Activated effector memory CD4-positive, alpha-beta T cell treated with Interleukin-2 at 50 U/mL for 16 hours (primary cell): ENCODE results near the gene SLC7A1.

Experiments
- DNase-seq: peaks from one replicate; pipeline ENCODE4 v3.0.0-alpha.2; 2020

SLC7A1 gene

GRCh38 chr13:29526741-29527140, 68.7 kb downstream of the SLC7A1 start:
- no peak for DNase-seq

- no peak for DNase-seq
Observed at GRCh38 chr13:29525757-29526156, 69.7 kb downstream of the SLC7A1 start.

- no peak for DNase-seq
Observed at GRCh38 chr13:29524641-29525040, 70.8 kb downstream of the SLC7A1 start.

GRCh38 chr13:29524176-29524575, 71.3 kb downstream of the SLC7A1 start:
- DNase-seq = no peak

- no peak for DNase-seq
Observed at GRCh38 chr13:29523199-29523961, 72.1 kb downstream of the SLC7A1 start.

- no peak for DNase-seq
Observed at GRCh38 chr13:29522044-29522685, 73.3 kb downstream of the SLC7A1 start.

GRCh38 chr13:29521336-29521735, 74.2 kb downstream of the SLC7A1 start:
- no peak for DNase-seq

- DNase-seq = no peak
Observed at GRCh38 chr13:29520671-29521070, 74.8 kb downstream of the SLC7A1 start.

GRCh38 chr13:29519921-29520320, 75.6 kb downstream of the SLC7A1 start:
- DNase-seq = no peak

GRCh38 chr13:29516880-29517279, 78.6 kb downstream of the SLC7A1 start:
- no peak for DNase-seq

- no peak for DNase-seq
Observed at GRCh38 chr13:29516012-29516411, 79.5 kb downstream of the SLC7A1 start.

GRCh38 chr13:29515372-29515771, 80.1 kb downstream of the SLC7A1 start:
- no peak for DNase-seq

GRCh38 chr13:29514720-29515310, 80.7 kb downstream of the SLC7A1 start:
- no peak for DNase-seq

GRCh38 chr13:29513981-29514719, 81.3 kb downstream of the SLC7A1 start:
- DNase-seq = no peak

GRCh38 chr13:29513002-29513980, 82.2 kb downstream of the SLC7A1 start:
- no peak for DNase-seq

GRCh38 chr13:29511980-29512379, 83.5 kb downstream of the SLC7A1 start:
- DNase-seq = no peak

- DNase-seq = no peak
Observed at GRCh38 chr13:29511106-29511796, 84.2 kb downstream of the SLC7A1 start.

- DNase-seq = no peak
Observed at GRCh38 chr13:29510651-29511084, 84.8 kb downstream of the SLC7A1 start.

GRCh38 chr13:29509999-29510589, 85.4 kb downstream of the SLC7A1 start:
- DNase-seq = no peak

GRCh38 chr13:29508876-29509252, 86.6 kb downstream of the SLC7A1 start:
- DNase-seq = no peak
